Upper lobe of left lung (tissue), 4 donors: ENCODE measurements around the gene PTDSS2.

Source experiments
- CTCF ChIP-seq, 6 experiments: fragments of 450-650 bp in 4 of 6; fragments of 200-600 bp in 2 of 6; sonication (generic) in 2 of 6; IDR thresholded peaks; one replicate each; pipeline ENCODE4 v1.5.1; 2016 to 2019; ENCODE audit warnings: antibody characterized with exemption in 6 of 6
- EP300 ChIP-seq, 4 donors: sonication (generic); formaldehyde crosslinking; IDR thresholded peaks; one replicate each; pipeline ENCODE4 v1.5.1; 2017; ENCODE audit warnings: antibody characterized with exemption in 4 of 4, control low read depth in 2 of 4
- POLR2A ChIP-seq, 4 donors: fragments of 450-650 bp; IDR thresholded peaks; one replicate each; pipeline ENCODE4 v1.5.1; 2016 to 2017; ENCODE audit warnings: antibody characterized with exemption in 4 of 4, mild to moderate bottlenecking in 2 of 4
- POLR2AphosphoS5 ChIP-seq, 2 donors: sonication (generic); formaldehyde crosslinking; IDR thresholded peaks; one replicate each; pipeline ENCODE4 v1.5.1; 2017; ENCODE audit warnings: antibody characterized with exemption in 2 of 2

GRCh38 chr11:431921-432320 lies 18.2 kb upstream of the PTDSS2 start:
- TF ChIP-seq EP300 (IDR thresholded peaks at IDR 0.05), result no peak
- TF ChIP-seq CTCF (IDR thresholded peaks at IDR 0.05), result no peak
- no peak for TF ChIP-seq POLR2A (IDR thresholded peaks at IDR 0.05)
- no peak for TF ChIP-seq POLR2AphosphoS5 (IDR thresholded peaks at IDR 0.05)
